Measurements from ENCODE around the gene TSPAN18. TPM values are rescaled to one million over a fixed set of nuclear protein-coding genes. Genes with fewer than 3 reads are reported as not detected.

Gene TSPAN18
- total and polyA plus RNA-seq, 2 of the 4 experiments (the other 2 are of a cell fraction): 0.36 to 1.1 TPM

DNA sequence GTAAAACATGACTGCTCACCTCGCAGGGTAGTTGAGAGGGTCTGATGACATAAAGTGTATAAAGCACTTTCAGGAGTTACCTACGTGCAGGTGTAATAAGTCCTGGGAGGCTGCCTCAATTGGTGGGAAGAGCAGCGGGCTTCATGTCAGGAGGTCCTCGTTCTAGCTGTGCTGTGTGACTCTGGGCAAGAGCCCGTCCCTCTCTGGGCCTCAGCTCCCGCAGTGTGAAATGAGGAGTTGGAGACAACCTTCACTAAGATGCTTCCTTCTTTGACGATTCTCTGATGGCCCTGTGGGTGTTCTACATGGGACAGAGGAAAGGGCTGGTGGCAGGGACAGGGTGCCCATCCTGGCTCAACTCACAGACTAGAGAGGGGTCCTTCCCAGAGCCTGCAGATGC is 166.1 kb downstream of the TSPAN18 start:
- peaks cover 2% of the 10 kb centered on the region; the same call in 1 of the 2 replicates for H3K4me1 ChIP-seq (ENCODE audit: control insufficient read depth, insufficient read depth, low read length)
- H2BK120ac ChIP-seq (ENCODE audit: low read depth, low read length): no peak overlapping the region
- H3K14ac ChIP-seq (replicated peaks; ENCODE audit: low read depth, low read length): no peak overlapping the region
- H3K27ac ChIP-seq (ENCODE audit: insufficient read depth, low read length): no peak overlapping the region
- no peaks in the 10 kb centered on the region for H4K20me1 ChIP-seq (ENCODE audit: insufficient read depth, low read length)
- no peak overlapping the region for H2AFZ ChIP-seq (replicated peaks; ENCODE audit: low read length, poor library complexity)
- H3K9ac ChIP-seq (ENCODE audit: low read depth, low read length): no peak overlapping the region
- H3K18ac ChIP-seq (ENCODE audit: low read depth, low read length): no peak overlapping the region
- no peak overlapping the region for H2BK20ac ChIP-seq (ENCODE audit: low read depth, low read length)
- no peak overlapping the region for H4K5ac ChIP-seq (ENCODE audit: low read depth, low read length)
- H2BK5ac ChIP-seq (ENCODE audit: low read depth, low read length, poor library complexity, severe bottlenecking): no peak overlapping the region
- H3K9me3 ChIP-seq (ENCODE audit: control insufficient read depth, insufficient read depth, low read length): no peaks in the 10 kb centered on the region
- no peak overlapping the region for H3K4ac ChIP-seq (ENCODE audit: low read depth, low read length)
- dilution Hi-C loops (cut with HindIII; ENCODE audit: low sequenced_read_pairs, unreplicated experiment) (loop anchor here (25.0 kb wide), 1 partner anchor 131 kb away; no protein-coding TSS in a partner anchor), intact Hi-C loops (cut with micrococcal nuclease) (no loop called here), in situ Hi-C loops (cut with MboI; ENCODE audit: low sequenced_read_pairs) (loop anchor here (5.0 kb wide), 2 partner anchors 166 to 271 kb away; partner anchors contain the start of gene TSPAN18)
- no peak overlapping the region for H3K4me2 ChIP-seq (ENCODE audit: low read depth, low read length)
- DNase-seq (no peak), ATAC-seq (ENCODE audit: low read depth) (no peak)
- no peak overlapping the region for H2AK9ac ChIP-seq (replicated peaks; ENCODE audit: low read depth, low read length, poor library complexity)
- H3K36me3 ChIP-seq (ENCODE audit: control insufficient read depth, insufficient read depth, low read length): no peaks in the 10 kb centered on the region
- no peak overlapping the region for H4K8ac ChIP-seq (ENCODE audit: low read depth in 2 of 2, low read length in 2 of 2)
- ChIA-PET POLR2A (ENCODE audit: unreplicated experiment) (no interaction called here), CTCF (interaction anchor here (0.5 to 1.1 kb wide), 3 partner anchors 29 to 336 kb away, joined by 3 to 6 read pairs (median 4); no protein-coding TSS in a partner anchor)
- H3K4me3 ChIP-seq (ENCODE audit: insufficient read depth, low read depth, low read length): no peak overlapping the region
- H4K91ac ChIP-seq (ENCODE audit: insufficient read depth, low read depth, low read length): no peak overlapping the region
- H3K27me3 ChIP-seq (ENCODE audit: control insufficient read depth, insufficient read depth, low read length): peaks cover 17% of the 10 kb centered on the region
- H2AK5ac ChIP-seq (ENCODE audit: low read depth, low read length): no peak overlapping the region; the same call in 1 of the 2 replicates
- no peak overlapping the region for H3K23ac ChIP-seq (ENCODE audit: low read depth, low read length)
- H2BK15ac ChIP-seq (ENCODE audit: low read depth, low read length): no peak overlapping the region
- no TSS peak for BruUV-seq (replicated peaks)
- H3K9me1 ChIP-seq (ENCODE audit: insufficient read depth, low read length): no peaks in the 10 kb centered on the region
- no peak overlapping the region for H3K56ac ChIP-seq (ENCODE audit: extremely low read depth, insufficient read depth, low read length)
- no peak for TF ChIP-seq CTCF (conservative IDR thresholded peaks at IDR 0.05; ENCODE audit: low read depth, low read length)
- no peak for TF ChIP-seq SMC3 (IDR thresholded peaks at IDR 0.05; ENCODE audit: low read depth, low read length)
- TF ChIP-seq POLR2A (IDR thresholded peaks at IDR 0.05; ENCODE audit: low read depth, low read length): no peak
- no peak for TF ChIP-seq RCOR1 (IDR thresholded peaks at IDR 0.05; ENCODE audit: insufficient replicate concordance, low read length)
- no peak for TF ChIP-seq MAFK (IDR thresholded peaks at IDR 0.05; ENCODE audit: low read depth, low read length)
- no peak for TF ChIP-seq CHD1 (IDR thresholded peaks at IDR 0.05; ENCODE audit: low read depth, low read length)
- 40% methylated on average over 1 of the region's 7 CpGs; no CpG with 5 or more reads in 1 of the 2 experiments for WGBS, 2 experiments (ENCODE audit: extremely low coverage in 2 of 2, insufficient read length in 1 of 2)
- H3K79me1 ChIP-seq (ENCODE audit: low read depth in 1 of 2, low read length in 2 of 2): no peaks in the 10 kb centered on the region

All from IMR-90 (cell line).